HEK293T (cell line): Measurements from ENCODE around the gene LGI4.

Source experiments
- CTCF ChIA-PET: fragments of 350-600 bp; formaldehyde crosslinking; extraction: SDS; loops from one replicate; lab custom pipeline; 2021; ENCODE audit warnings: antibody characterized with exemption, inconsistent platforms; lab: Yijun Ruan, JAX
- POLR2A ChIA-PET: fragments of 350-600 bp; formaldehyde crosslinking; extraction: SDS; loops from one replicate; lab custom pipeline; 2020; ENCODE audit warnings: antibody characterized with exemption, inconsistent platforms; lab: Yijun Ruan, JAX
- DNase-seq: peaks from one replicate; pipeline ENCODE4 v3.0.0; 2012; ENCODE audit warnings: mixed read lengths; ENCODE audit errors: extremely low spot score
- ARNT ChIP-seq: fragments of 450-650 bp; IDR thresholded peaks from 2 replicates; pipeline ENCODE4 v1.6.1; 2017; ENCODE audit warnings: mild to moderate bottlenecking
- BHLHE40 ChIP-seq: fragments of 450-650 bp; IDR thresholded peaks from 2 replicates; pipeline ENCODE4 v1.6.1; 2016; ENCODE audit warnings: mild to moderate bottlenecking, moderate library complexity, borderline replicate concordance
- CTBP1 ChIP-seq: fragments of 450-650 bp; IDR thresholded peaks from 2 replicates; pipeline ENCODE4 v1.6.1; 2016; ENCODE audit warnings: borderline replicate concordance
- ELF4 ChIP-seq: fragments of 450-650 bp; IDR thresholded peaks from 2 replicates; pipeline ENCODE4 v1.6.1; 2017; ENCODE audit warnings: antibody characterized with exemption
- FOXA1 ChIP-seq: fragments of 450-650 bp; IDR thresholded peaks from 2 replicates; pipeline ENCODE4 v1.6.1; 2016; ENCODE audit warnings: mild to moderate bottlenecking
- FOXK2 ChIP-seq: fragments of 450-650 bp; IDR thresholded peaks from 2 replicates; pipeline ENCODE4 v1.6.1; 2016; ENCODE audit warnings: mild to moderate bottlenecking
- FOXM1 ChIP-seq: fragments of 450-650 bp; IDR thresholded peaks from 2 replicates; pipeline ENCODE4 v1.6.1; 2017; ENCODE audit warnings: mild to moderate bottlenecking, borderline replicate concordance
- HDGF ChIP-seq: fragments of 450-650 bp; IDR thresholded peaks from 2 replicates; pipeline ENCODE4 v1.6.1; 2017; ENCODE audit warnings: antibody characterized with exemption, borderline replicate concordance
- L3MBTL2 ChIP-seq: fragments of 450-650 bp; conservative IDR thresholded peaks from 2 replicates; pipeline ENCODE4 v1.6.1; 2016; ENCODE audit warnings: mild to moderate bottlenecking
- LEF1 ChIP-seq: fragments of 450-650 bp; IDR thresholded peaks from 2 replicates; pipeline ENCODE4 v1.6.1; 2017; ENCODE audit warnings: mild to moderate bottlenecking, borderline replicate concordance
- NFRKB ChIP-seq: fragments of 450-650 bp; IDR thresholded peaks from 2 replicates; pipeline ENCODE4 v1.6.1; 2016; ENCODE audit warnings: mild to moderate bottlenecking, moderate library complexity
- PKNOX1 ChIP-seq: fragments of 450-650 bp; IDR thresholded peaks from 2 replicates; pipeline ENCODE4 v1.6.1; 2016
- SP1 ChIP-seq: fragments of 450-650 bp; IDR thresholded peaks from 2 replicates; pipeline ENCODE4 v1.6.1; 2017
- SUZ12 ChIP-seq: fragments of 450-650 bp; IDR thresholded peaks from 2 replicates; pipeline ENCODE4 v1.6.1; 2016; ENCODE audit warnings: mild to moderate bottlenecking
- TARDBP ChIP-seq: fragments of 450-650 bp; IDR thresholded peaks from 2 replicates; pipeline ENCODE4 v1.6.1; 2016
- ZNF384 ChIP-seq: fragments of 450-650 bp; IDR thresholded peaks from 2 replicates; pipeline ENCODE4 v1.6.1; 2016

The LGI4 gene

GRCh38 chr19:35079826-35080225 lies 55.0 kb downstream of the LGI4 start:
- CTCF ChIA-PET = interaction anchor here (1.0 kb wide), 1 partner anchor 13 kb away, joined by 3 read pairs; no protein-coding TSS in a partner anchor
- TF ChIP-seq ELF4 = no peak
- no peak for TF ChIP-seq PKNOX1
- no peak for TF ChIP-seq BHLHE40
- TF ChIP-seq L3MBTL2 = no peak
- no peak for TF ChIP-seq LEF1
- TF ChIP-seq FOXK2 = no peak
- no peak for TF ChIP-seq TARDBP
- TF ChIP-seq HDGF = no peak
- TF ChIP-seq SP1 = no peak
- DNase-seq = no peak
- POLR2A ChIA-PET = no interaction called here

GRCh38 chr19:35077411-35078223 lies 57.2 kb downstream of the LGI4 start:
- no peak for DNase-seq
- ChIA-PET CTCF (no interaction called here), POLR2A (no interaction called here)

GRCh38 chr19:35076657-35077056 lies 58.2 kb downstream of the LGI4 start:
- no peak for TF ChIP-seq LEF1
- no peak for TF ChIP-seq ARNT
- no peak for TF ChIP-seq SUZ12
- no peak for TF ChIP-seq ELF4
- TF ChIP-seq FOXK2 = no peak
- TF ChIP-seq BHLHE40 = no peak
- no peak for TF ChIP-seq SP1
- no peak for TF ChIP-seq HDGF
- TF ChIP-seq FOXM1 = no peak
- no peak for TF ChIP-seq PKNOX1
- TF ChIP-seq L3MBTL2 = no peak
- TF ChIP-seq CTBP1 = no peak
- ChIA-PET CTCF (no interaction called here), POLR2A (no interaction called here)
- DNase-seq = no peak

More at GRCh38 chr19:35077411-35078223, 57.2 kb downstream of the LGI4 start:
- TF ChIP-seq HDGF = no peak
- TF ChIP-seq L3MBTL2 = no peak
- TF ChIP-seq SP1 = no peak
- no peak for TF ChIP-seq ARNT
- TF ChIP-seq NFRKB = no peak
- no peak for TF ChIP-seq SUZ12
- no peak for TF ChIP-seq ELF4
- no peak for TF ChIP-seq FOXK2
- TF ChIP-seq FOXA1 = no peak
- no peak for TF ChIP-seq TARDBP
- TF ChIP-seq BHLHE40 = no peak
- no peak for TF ChIP-seq CTBP1
- no peak for TF ChIP-seq LEF1
- TF ChIP-seq PKNOX1 = no peak
- no peak for TF ChIP-seq ZNF384

- ChIA-PET CTCF (no interaction called here), POLR2A (no interaction called here)
- DNase-seq = no peak
- TF ChIP-seq FOXK2 (no peak), CTBP1 (no peak), FOXA1 (no peak), ARNT (no peak), SP1 (no peak), TARDBP (no peak), PKNOX1 (no peak), FOXM1 (no peak), BHLHE40 (no peak), NFRKB (no peak), L3MBTL2 (no peak), ZNF384 (no peak), LEF1 (no peak), HDGF (no peak), ELF4 (no peak), SUZ12 (no peak)
These were observed 58.9 kb downstream of the LGI4 start for GRCh38 chr19:35076026-35076370.

GRCh38 chr19:35075202-35076025 lies 59.4 kb downstream of the LGI4 start:
- ChIA-PET POLR2A (no interaction called here), CTCF (no interaction called here)
- no peak for TF ChIP-seq ELF4
- no peak for TF ChIP-seq ZNF384
- no peak for TF ChIP-seq SP1
- TF ChIP-seq PKNOX1 = no peak
- TF ChIP-seq FOXK2 = no peak
- no peak for TF ChIP-seq SUZ12

More at GRCh38 chr19:35075202-35076025, 59.4 kb downstream of the LGI4 start:
- no peak for DNase-seq
